CD4-positive, alpha-beta T cell treated with Interleukin-17A for 1 hour (primary cell): ENCODE measurements around the gene TBC1D22A.
A peak's percentile ranks its signal among the peaks of the same experiment; 100 is the strongest.

Source experiments
- DNase-seq: peaks from one replicate; pipeline ENCODE4 v3.0.0-alpha.2; 2020

Gene TBC1D22A

DNA sequence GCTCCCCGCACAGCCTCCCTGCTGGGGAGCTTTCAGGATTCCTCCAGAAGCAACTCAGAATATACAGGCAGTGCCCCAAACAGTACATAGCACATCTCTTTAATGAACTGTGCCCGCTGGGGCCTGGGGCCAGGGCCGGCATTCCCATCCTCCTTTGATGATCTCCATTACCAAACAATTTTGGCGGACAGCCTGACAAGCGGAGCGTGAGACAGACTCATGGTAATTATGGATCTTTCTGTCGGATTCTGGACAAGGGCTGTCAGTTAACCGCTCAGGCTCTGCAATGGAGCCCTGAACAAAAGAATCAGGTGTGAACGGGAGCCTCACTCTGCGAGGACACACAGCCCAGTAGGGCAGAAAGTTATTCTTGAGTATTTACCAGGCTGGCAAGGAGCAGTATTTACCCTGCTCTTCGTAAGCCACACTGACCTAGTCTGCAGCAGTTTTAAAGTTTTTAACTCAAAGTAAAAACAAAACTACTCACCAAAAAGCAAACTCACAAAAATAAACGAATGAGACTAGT, 174.0 kb downstream of the TBC1D22A start:
- no peak for DNase-seq

GRCh38 chr22:46937185-46937584, 174.7 kb downstream of the TBC1D22A start:
- DNase-seq, result no peak

- DNase-seq, result no peak
Measured at GRCh38 chr22:46937939-46938338, 175.5 kb downstream of the TBC1D22A start.

DNA sequence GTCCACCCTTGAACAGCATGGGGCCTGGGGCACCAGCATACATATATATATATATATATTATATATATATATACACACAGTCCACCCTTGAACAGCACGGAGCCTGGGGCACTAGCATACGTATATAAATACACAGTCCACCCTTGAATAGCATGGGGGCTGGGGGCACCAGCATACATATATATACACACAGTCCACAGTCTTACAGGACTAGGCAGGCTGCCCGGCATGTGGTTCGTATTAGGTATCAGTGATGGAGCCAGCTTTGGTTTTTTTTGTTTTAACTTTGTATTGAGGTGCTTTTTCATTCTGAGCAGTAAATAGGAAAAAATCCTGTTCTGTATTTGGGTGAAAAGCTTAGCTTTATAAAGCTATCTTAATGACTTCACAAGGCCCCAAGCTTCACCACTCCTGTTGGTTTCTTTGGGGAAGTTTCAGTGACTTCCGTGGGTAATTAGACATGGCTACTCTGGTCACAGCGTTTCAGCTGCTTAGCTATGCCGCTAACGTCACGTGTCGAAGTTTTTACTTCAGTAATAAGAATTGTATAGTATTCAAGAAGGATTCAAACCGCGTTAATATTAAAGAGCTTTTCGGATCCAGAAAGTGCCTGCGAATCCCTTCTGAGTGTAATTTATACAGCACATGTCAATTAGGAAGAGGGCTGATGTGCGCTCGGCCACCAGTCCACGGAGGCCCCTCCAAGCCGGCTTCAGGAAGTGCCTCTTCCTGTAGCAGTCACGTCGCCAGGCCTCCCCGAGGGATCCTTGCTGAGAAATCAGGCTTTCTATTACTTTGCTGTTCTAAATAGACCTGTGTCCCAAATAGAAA, 179.7 kb downstream of the TBC1D22A start:
- no peak for DNase-seq

- DNase-seq, result peak; percentile 15
Measured at GRCh38 chr22:46942799-46943785, 180.6 kb downstream of the TBC1D22A start.

DNA sequence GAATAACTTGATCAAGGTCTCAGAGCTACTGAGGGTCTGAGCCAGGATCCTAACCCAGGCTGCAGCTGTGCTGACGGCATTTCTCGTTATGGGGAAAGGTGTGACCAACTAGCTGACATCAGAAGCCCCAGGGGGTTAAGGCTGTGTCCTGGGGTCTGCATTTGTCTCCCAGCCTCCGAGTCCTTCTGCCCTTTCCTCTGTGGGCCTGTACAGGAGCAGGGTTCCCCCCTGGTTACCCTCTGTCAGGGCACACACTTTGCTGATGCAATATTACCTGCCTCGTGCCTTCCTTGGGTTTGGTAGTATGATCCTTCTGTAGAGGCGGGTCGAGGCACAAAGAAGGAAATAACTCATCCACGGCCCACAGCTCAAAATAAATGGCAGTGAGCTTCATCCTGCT, 183.0 kb downstream of the TBC1D22A start:
- no peak for DNase-seq

GRCh38 chr22:46946383-46946962, 184.0 kb downstream of the TBC1D22A start:
- DNase-seq, result no peak

DNA sequence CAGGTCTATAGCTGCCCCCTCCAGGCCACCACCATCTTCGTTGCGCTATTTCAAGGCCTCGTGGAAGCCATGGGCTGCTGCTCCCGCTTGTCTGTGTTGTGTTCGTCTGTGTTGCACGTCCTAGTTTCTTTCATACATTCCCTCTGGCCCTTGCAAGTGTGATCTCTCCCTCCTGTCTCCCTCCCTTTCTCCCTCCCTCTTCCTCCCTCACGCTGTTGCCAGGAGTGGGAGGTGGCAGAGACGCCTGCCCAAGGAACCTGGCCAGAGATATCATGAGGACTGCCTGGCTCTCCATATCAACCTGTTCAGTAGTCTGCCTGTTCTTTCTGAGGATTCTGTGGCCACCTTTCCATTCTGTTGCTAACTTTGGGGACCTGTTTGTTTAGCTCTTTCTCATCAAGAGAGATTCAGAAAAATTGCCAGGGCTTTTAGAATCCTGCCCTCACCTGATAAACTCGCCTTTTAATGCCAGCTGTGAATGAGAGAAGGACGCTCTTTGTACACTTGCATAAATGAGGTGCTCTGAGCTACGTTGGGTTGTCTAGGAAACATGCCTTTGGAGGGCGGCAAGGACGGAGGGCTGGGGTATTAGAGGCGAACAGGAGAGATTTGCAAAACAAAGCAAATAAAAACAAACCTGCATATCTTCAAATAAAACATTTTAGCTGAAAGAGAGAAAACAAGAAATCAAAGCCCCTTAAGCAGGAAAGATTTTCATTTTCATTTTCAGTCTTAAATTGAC, 185.2 kb downstream of the TBC1D22A start:
- no peak for DNase-seq

DNA sequence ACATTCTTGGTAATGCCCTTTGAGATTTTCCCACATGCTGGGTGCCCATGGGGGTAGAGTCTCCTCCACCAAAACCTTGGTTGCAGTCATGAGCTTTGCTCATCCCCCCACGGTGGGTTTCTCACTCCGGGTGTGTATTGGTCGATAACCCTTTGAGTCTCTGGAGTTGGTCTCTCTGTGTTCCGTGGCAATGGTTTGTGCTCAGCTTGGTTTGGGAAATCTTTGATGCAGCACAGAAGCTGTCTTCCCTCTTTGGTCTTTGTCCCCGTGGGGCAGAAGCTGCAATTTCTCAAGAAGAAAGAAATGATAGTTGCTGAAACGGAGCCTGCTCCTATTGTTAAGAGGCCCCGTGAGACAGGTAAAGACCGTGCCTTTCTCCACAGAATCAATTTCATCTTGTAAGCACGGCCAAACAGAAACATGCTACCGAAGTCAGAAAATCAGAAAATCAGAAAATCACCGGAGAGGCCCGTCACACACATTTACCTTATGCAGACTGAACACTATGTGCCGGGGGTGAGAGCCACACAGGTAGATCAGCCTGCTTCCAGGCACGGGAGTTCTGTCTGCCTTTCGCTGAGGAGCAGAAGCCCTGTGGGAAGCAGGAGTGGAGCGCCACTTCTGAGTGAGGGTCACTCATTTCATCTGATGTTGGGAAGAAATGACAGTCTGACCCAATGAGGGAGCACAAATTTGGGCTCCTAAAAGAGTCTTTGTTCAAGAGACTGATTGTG, 186.1 kb downstream of the TBC1D22A start:
- no peak for DNase-seq

- DNase-seq, result no peak
Measured at GRCh38 chr22:46951350-46951749, 188.9 kb downstream of the TBC1D22A start.

- no peak for DNase-seq
Measured at GRCh38 chr22:46951973-46952372, 189.5 kb downstream of the TBC1D22A start.

DNA sequence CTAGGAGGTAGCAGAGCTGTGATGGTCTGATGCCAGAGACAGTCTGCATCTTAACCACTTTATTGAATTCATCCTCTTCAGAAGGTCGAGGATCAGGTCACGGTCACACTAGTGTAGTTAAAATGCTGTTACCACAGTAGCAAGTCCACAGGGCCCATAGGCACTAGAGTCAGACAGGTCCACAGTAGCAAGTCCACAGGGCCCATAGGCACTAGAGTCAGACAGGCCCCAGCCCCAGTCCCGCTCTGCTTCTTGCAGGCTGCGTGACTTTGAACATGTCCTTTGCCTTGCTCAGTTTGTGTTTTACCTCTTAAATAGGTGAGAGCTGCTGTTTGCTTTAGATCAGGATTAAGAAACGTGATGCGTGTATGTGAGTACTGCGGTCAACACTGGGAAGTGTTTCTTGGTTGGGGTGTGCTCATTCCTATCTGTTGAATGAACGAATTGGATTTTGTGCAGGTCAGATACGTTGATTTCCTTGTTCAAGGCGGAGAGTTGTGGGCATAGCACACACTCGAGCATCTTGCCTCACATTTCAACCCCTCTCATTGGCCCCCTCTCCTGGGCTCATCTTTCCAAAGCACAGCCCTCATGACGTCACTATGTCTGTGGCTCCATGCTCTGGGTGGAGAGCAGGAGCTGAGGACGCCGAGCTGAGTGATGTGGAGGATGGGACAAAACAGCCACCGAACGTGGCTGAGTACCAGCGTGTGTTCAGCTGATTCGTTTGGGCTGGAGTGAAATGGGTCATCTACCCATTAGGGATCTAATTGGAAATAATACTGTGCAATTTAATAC, 191.7 kb downstream of the TBC1D22A start:
- DNase-seq, result no peak

DNA sequence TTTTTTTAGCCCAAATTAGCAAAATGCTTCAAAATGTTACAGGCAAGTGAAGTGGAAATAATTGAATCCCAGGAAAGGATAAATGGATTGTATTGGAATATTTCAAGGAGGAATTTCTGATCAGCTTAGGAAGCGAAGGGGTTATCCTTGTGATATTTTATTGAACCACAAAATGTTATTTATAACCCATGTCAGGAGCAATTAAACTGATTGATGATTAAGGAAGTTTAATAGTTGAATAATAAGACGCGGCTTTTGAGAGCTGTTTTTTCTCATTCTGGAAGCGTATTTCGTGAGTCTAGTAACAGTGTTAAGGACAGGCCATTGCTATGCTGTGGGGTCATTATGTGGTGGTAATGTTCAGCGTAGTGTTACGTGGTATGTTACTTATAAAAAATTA, 192.3 kb downstream of the TBC1D22A start:
- DNase-seq, result no peak

DNA sequence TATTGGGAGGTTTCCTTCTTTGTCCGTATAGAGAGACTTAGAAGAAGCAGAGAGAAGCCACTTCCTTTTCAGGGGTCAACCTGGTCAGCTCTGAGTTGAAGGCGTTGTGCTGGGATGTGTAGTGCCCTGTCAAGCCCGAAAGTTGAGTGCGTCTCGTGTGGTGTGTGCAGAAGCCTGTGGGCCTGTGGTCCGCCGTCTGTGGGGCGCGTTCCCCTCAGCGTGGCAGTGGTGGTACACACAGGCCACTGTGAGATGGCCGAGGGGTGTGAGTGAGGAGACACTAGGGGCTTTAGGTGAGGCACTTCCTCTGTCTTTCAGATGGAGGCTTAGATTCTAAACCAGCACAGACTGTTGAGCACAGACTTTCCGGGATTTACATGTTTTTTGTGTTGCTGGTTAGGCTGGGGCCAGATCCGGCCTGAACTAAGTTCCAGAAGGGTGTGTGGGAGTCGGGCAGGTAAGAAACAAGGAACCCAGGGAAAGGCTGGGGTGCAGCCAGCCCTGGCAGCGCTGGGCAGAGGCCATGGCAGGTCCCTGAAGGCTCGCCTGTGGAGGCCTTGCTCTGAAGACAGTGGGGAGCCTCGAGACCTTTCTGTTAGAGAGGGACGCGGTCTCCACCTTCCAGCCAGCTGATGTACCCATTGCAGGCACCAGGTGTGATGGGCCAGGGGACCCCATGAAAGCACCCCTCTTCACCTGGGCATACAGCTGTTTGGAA, 194.2 kb downstream of the TBC1D22A start:
- no peak for DNase-seq

DNA sequence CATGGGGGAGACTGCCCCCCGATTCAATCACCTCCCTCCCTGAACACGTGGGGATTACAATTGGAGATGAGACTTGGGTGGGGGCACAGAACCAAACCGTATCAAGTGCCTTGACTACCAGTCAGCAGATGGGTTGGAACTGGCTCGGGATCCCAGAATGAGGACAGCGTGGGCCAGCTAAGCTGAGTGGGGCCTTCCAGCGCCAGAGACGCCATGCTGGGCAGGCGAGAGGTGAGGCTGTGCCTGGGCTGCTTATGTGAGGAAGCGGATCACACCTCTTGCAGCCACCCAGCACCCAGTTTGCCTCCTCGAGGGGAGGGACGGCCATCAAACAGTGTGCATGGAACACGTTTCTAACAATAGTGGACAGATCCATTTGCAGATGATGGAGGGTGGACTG, 195.1 kb downstream of the TBC1D22A start:
- DNase-seq, result no peak

- DNase-seq, result no peak
Measured at GRCh38 chr22:46958191-46958590, 195.7 kb downstream of the TBC1D22A start.

GRCh38 chr22:46958658-46959057, 196.2 kb downstream of the TBC1D22A start:
- DNase-seq, result no peak

GRCh38 chr22:46959369-46959768, 196.9 kb downstream of the TBC1D22A start:
- DNase-seq, result no peak

- no peak for DNase-seq
Measured at GRCh38 chr22:46961591-46962295, 199.3 kb downstream of the TBC1D22A start.
